Aorta (tissue), 5 donors: ENCODE data around the gene RIMS1. TPM values are rescaled to one million over a fixed set of nuclear protein-coding genes. Genes with fewer than 3 reads are reported as not detected.

ENCODE experiments used
- ATAC-seq: fragments of 200-7000 bp; cut with Tn5 transposase; one replicate; pipeline ENCODE4 v1.9.1; 2022; ENCODE audit warnings: moderate library complexity; ENCODE audit not compliant: low FRiP score
- DNase-seq, 2 donors: peaks; one replicate each; pipeline ENCODE4 v3.0.0-alpha.2; 2020
- H3K27ac ChIP-seq, 2 donors: one replicate each; pipeline ENCODE4 v1.5.1; 2013; ENCODE audit warnings: low read length in 2 of 2, mild to moderate bottlenecking in 2 of 2, moderate library complexity in 2 of 2, control low read depth in 1 of 2, inconsistent platforms in 1 of 2, low read depth in 1 of 2
- H3K27me3 ChIP-seq, 2 donors: one replicate each; pipeline ENCODE4 v1.6.1; 2013; ENCODE audit warnings: control low read depth in 1 of 2, low read length in 1 of 2, mild to moderate bottlenecking in 1 of 2, moderate library complexity in 1 of 2; ENCODE audit not compliant: insufficient read depth in 2 of 2, control insufficient read depth in 1 of 2
- H3K36me3 ChIP-seq, 2 donors: one replicate each; pipeline ENCODE4 v1.6.1; 2013; ENCODE audit warnings: control low read depth in 1 of 2, low read length in 1 of 2, mild to moderate bottlenecking in 1 of 2; ENCODE audit not compliant: insufficient read depth in 2 of 2, control insufficient read depth in 1 of 2
- H3K4me1 ChIP-seq, 2 donors: one replicate each; pipeline ENCODE4 v1.6.1; 2013; ENCODE audit warnings: low read length in 2 of 2, control low read depth in 1 of 2, mild to moderate bottlenecking in 1 of 2, moderate library complexity in 1 of 2; ENCODE audit not compliant: insufficient read depth in 2 of 2, control insufficient read depth in 1 of 2
- H3K4me3 ChIP-seq, 2 donors: one replicate each; pipeline ENCODE4 v1.5.1; 2013; ENCODE audit warnings: low read length in 2 of 2, control low read depth in 1 of 2, mild to moderate bottlenecking in 1 of 2
- H3K9me3 ChIP-seq: one replicate; pipeline ENCODE4 v1.6.1; 2013; ENCODE audit warnings: mild to moderate bottlenecking, low read length; ENCODE audit not compliant: control insufficient read depth
- WGBS, 2 donors: extraction: QIAGEN DNeasy Blood & Tissue Kit; methylation state at CpG; one replicate each; pipeline ENCODE4 v1.1.7; 2013; 5-methylcytosine and 5-hydroxymethylcytosine counted together
- intact Hi-C, 2 donors: fragments of 100-400 bp; cut with DNase I; formaldehyde crosslinking; loops; one replicate each; pipeline versions ENCODE4 v1.14.2 to v1.15.0; 2022
- polyA plus RNA-seq, 2 donors: library from polyadenylated mRNA; stranded (reverse); fragments of 200-250 nt; gene quantifications; one replicate each; pipeline ENCODE4 v1.2.3, GENCODE V29; 2013
- total RNA-seq, 2 donors: library from RNA; stranded (reverse); fragmentation: NEBNext Ultra II Directional; extraction: Animal tissue kit (Norgen Biotek cat#: 25700); gene quantifications; one replicate each; pipeline ENCODE4 v1.2.1, GENCODE V29; 2021
- donor health status: healthy with polysubstance abuse.
- donor health status: Bipolar disorder and iron deficiency.
- donor health status: DM: no; HTN: no; CAD: no.
- donor health status: DM: no; HTN: no; CAD: no.
- donor health status: DM: yes; HTN: yes; CAD: no.

The RIMS1 gene
- total and polyA plus RNA-seq, 4 donors = under 0.01 to 5.7 (median 4.8) TPM; not detected in 1

DNA sequence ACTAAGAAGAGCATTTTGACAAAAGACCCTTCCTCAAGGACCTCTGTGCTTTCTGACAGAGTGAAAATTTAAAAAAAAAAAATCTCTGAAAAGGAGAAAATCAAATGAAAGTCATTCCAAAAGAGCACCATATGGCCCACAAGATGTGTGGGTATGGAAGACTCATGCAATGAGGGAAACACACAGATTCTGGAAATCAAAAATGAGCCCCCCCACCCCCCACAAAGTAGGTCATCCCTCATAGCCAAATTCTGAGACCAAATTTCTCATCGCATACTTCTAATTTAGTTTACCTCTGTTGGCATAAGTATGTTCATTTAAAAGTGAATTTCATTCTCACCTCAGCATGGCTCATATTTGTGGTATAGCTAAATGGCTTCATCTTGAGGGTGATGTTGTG, 554.3 kb downstream of the RIMS1 start:
- DNase-seq (no peak), ATAC-seq (no peak)
- intact Hi-C loops = no loop called here
- WGBS, 2 donors = 95 to 97% methylated on average over 1 of the region's 1 CpG
- Histone ChIP-seq H3K4me3 (no peak overlapping the region), H3K27me3 (no peaks in the 10 kb centered on the region), H3K9me3 (no peaks in the 10 kb centered on the region), H3K36me3 (no peaks in the 10 kb centered on the region), H3K4me1 (no peaks in the 10 kb centered on the region), H3K27ac (no peak overlapping the region)

DNA sequence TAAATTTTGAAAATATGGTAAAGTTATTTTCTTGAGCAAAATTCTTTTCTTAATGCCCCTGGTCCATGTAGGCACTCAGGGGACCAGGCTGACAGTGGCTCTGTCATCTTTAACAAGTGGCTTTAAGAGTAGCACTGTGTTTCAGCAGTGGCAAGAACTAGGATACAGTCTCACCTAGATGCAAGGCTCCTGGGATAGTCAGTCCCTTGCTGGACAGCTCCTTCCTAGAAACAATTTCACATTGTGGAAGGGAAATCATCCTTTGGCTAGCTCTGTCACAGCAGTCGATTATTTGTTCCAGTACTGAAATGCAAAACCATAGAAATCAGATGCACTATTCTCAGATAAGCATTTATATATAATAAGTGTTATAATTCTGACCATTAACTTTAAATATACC, 560.1 kb downstream of the RIMS1 start:
- Histone ChIP-seq H3K4me3 (no peak overlapping the region), H3K27ac (no peak overlapping the region), H3K36me3 (no peaks in the 10 kb centered on the region), H3K9me3 (no peaks in the 10 kb centered on the region), H3K27me3 (no peaks in the 10 kb centered on the region), H3K4me1 (peaks cover 0 to 1% of the 10 kb centered on the region in 2 donors)
- 38 to 54% methylated on average over 1 of the region's 1 CpG for WGBS, 2 donors
- ATAC-seq (no peak), DNase-seq (no peak)
- intact Hi-C loops = no loop called here
